Activated CD4-positive, CD25-positive, alpha-beta regulatory T cell treated with anti-CD3 and anti-CD28 coated beads, Interleukin-2, amount 50 U/mL, for 24 hours (primary cell): ENCODE data around the gene ADCY6.
A peak's percentile ranks its signal among the peaks of the same experiment; 100 is the strongest.

Experiments used
- ATAC-seq, 2 donors: fragments of 150-1000 bp; cut with Tn5 transposase; one replicate each; pipeline ENCODE4 v1.10.0; 2021; ENCODE audit warnings: mild to moderate bottlenecking in 1 of 2, moderate library complexity in 1 of 2

ADCY6 gene

DNA sequence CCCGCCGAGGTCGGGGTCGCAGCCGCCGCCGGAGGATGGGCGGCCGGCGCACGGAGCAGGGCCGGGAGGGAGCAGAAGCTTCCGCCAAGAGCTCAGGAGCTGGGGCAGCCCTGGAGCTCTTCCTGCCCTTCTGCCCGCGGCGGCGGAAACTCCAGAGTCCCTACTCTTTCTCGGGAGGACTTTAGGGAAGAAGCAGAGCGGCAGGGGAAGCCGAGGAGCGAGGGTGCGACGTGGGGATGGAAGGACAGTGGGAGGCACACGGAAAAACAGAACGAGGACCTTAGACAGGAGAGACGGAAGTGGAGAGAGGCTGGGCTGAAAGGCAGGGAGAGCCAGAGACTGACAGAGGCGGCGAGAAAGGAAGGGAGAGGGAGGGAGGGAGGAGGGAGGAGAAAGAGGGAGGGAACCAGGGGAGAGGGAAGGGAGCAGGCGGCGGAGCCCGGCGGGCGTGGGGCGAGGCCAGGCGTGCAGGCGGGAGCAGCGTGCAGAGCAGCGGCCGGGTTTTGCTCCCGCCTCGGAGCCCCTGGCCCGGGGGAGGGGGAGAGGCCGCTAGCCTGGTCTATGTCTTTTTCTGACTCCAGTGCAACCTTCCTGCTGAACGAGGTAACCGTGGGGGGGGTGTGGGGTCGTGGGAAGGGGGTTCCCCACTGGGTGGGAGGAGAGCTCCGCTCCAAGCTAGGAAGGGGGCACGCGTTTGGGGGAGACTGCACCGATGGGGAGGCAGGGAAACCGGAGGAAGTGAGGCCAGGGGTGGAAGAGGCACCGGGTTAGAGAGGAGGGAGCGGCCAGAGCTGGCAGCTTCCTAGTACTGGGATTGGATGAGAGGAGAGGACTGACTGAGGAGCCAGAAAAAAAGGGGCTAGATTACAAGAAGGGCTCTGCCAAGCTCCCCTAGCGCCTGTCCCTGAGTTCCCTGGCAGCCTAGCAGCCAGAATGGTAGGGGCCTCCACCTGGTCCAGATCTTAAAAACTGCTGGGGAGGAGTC, 26.5 kb upstream of the ADCY6 start:
- ATAC-seq: peak; percentile 35 to 43

DNA sequence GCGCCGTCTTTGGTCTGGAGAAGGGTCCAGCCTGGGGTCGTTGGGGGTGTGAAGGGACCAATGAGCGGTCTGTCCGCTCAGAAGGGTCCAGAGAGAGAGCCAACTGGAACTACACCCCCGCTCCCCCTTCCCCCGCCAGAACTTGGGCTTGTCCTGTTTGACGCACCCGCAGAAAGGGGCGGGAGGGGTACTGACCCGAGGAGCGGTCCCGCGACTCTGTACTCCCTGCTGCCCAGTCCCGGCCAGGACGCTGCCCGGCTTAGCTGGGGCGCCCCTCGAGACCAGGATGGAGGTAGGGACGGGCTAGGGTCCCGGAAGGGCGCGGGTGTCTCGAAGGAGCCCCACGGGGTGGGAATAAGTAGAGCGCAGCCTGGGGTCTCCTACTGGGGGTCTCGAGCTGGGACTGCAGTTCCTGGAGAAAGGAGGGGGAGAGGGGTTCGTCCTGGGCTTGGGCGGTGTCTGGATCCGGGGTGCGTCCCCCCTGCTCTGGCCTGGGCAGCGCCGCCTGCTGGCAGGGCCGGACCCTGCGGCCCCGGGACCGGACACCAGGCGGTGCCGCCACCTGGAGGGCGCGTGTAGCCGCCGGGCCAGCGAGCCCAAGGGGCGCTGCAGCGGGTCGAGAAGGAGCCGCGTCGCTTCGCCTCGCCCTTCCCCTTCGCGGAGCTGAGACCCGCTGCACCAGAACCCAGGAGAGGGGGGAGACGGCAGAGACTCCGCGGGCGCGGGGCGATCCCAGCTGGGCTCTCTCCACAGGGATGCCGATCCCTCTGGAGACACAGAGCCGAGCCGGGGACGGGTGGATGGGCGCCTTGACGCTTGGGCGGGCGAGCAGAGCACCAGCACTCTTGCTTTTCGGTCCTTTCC, 25.6 kb upstream of the ADCY6 start:
- peak; percentile 79 to 81 for ATAC-seq

DNA sequence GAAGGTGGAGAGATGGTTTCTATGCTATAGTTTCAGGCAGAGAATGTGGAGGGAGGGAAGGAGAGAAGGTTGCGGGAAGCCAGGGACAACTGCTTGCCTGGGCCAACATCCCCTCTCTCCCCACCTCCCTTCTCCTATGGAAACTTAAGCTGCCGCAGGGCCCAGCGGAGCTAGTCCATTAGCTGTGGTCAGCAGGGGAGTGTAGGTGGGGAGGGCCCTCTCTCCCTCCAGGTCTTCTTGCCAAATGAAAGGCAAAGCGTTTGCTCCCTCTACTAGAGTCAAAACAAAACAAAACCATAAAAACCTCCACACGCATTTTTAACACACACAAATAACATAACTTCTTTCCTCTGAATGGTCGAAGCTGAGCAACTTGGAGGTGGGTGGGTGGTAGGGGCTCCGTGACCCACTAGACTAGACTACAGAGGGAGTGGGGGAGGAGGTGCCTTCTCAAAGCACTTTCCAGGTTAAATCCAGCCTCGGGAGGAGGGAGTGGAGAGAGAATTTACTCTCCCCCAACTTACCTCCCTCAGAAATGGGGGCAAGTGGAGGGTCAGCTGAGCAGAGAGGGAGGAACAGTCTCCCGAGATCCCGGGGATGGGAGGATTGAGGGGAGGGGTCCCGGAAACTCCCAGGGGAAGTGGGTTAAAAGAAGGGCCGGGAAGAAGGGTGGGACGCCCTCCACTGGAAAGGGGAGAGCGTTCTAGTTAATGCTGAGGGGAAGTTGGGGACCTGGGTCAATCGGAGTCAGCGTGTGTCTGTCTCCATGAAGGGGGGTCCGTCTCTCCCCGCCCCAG, 24.8 kb upstream of the ADCY6 start:
- no peak for ATAC-seq

DNA sequence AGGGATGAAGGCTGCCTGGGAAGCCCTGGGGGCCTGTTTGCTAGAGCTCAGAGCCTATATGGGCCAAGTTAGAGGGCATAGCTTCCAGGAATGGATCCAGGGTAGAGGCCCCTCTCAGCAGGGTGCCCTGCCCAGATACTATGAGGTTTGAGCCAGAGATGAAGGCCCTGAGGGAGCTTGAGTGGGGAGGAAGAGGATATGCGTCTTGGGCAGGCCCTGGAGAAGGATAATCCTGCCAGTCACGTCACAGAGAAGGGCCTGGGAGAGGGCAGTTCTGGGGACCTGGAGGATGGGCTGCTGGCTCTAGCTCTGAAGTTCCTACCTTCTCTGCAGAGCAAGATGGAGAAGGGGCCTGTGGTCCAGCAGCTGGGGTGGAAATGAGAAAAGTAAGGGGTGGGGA, 23.5 kb upstream of the ADCY6 start:
- no peak for ATAC-seq

DNA sequence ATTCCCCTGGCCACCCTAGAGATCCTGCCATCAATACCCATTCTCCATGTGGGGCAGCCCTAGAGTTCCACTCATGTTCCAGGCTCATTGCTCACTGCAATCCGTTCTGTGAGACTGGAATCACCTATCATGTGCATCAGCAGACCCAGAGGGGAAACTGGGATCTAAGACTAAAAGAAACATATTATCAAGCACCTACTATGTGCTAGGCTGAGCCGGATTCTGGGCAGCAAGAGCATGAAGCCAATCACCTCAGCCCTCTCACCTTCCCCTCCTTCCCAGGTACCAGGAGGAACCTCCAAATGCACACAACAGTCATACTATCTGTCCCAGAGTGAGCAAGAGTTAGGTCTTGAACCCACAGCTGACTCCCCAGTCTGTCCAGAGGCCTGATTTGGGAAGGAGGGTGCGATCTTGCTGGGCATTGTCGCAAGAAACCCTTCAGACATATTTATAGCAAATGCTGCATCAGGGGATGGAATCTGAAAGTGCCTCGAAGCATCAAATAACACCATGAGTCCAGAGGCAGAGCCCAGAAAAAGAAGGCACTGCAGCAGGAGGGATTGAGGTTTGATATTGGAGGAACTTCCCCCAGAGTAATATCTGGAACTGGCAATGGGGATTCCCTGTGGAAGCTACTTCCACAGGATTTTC, 22.7 kb upstream of the ADCY6 start:
- ATAC-seq: no peak

DNA sequence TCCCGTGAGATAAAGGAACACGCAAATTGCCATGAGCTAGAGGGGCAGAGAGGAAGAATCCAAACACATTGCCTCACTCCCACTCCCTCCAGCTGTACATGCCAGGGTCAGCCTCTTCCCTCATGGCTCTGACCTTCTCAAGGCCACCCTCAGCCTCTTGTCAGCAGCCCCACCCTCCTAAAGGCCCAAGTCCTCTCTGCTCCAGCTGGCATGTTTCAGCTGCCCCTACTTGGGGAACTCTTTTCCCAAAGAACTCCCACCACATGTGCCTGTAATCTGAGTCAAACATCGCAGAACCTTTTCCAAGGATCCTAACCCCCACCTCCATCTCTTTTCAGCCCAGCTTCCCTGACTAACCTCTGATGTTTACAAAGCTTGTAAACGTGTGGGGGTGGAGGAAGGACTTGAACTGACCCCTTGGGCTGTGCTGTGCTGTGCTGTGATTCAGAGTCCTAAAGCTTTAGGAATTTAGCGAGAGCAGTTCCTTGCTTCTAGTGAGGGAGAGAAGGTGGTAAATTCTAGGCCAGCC, 22.1 kb upstream of the ADCY6 start:
- ATAC-seq: no peak

DNA sequence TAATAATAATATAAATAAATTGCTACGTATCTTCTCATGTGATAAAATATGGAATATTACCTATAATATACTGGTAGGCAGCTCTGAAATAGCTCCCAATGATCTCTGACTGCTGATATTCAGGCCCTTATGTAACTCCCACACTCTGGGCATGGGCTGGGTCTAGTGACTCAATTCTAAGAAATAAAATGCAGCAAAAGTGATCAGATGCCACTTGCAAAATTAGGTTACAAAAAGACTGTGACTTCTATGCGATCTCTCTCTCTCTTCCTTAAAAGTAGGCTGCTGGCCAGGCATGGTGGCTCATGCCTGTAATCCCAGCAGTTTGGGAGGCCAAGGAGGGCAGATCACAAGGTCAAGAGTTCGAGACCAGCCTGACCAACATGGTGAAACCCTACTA, 19.1 kb upstream of the ADCY6 start:
- no peak for ATAC-seq

DNA sequence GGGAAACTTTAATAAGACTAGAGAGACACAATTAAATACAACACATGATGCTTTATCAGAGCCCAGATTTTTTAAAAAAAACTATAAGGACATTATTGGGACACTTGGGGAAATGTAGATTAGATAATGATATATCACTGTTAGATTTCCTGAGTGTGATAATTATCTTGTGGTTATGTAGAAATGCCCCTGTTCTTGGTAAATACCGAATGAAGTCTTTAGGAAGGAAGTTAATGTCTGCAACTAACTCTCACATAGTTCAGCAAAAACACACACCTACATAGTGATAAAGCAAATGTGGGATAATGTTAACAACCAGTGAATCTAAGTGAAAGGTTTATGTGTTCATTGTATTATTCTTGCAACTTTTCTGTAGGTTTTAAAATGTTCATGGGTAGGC, 14.8 kb upstream of the ADCY6 start:
- no peak for ATAC-seq

DNA sequence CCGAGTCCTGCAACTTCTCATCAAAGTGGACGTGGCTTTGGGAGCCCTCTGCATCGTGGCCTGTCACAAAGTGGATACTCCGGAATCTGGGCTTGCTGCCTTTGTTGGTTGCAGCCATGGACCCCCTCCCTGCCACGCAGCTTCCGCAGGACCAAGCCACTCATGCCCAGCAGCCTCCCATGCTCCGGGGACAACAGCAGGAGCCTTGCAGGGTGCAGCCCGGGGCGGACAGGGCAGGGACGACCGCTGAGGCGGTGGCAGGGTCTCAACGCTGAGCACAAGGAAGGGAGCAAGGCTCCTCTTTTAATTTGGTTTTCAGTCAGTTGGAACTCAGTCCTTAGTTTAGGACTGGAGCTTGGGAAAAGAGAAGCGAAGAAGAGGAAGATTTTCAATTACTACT, 12.1 kb upstream of the ADCY6 start:
- no peak for ATAC-seq

DNA sequence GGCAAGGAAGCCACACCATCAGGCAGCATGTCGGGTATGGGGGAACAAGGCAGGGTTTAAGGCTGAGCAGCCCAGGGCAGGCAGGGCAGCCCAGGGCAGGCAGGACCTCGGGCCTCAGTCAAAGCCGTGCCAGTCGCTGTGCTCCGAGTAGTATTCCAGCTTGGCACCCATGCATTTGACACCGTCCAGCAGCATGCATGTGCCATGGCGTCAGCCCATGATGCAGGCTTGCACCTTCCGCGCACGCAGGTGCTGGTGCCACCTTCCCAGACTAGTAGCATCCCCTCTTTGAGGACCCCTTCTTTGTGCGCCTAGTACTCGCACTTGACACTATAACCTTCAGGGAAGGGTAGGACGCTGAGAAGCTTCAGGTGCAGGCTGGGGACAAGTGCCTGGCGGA, 11.6 kb upstream of the ADCY6 start:
- ATAC-seq: no peak

DNA sequence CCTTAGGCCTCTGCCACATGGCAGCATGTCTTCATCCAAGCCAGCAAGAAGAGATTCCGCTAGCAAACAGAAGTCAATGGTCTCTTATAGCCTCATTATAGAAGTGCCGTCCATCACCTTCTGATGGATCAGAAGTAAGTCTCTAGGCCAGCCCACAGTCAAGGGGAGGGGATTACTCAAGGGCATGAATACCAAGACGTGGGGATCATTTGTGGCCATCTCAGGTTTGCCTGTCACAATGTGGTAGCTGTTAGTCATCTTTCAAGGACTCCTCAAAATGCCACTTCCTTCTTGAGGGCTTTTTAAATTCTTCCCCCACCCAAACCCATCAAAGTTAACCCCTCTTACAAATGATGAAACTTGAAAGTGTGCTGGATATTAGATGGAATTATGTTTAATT, 8.1 kb upstream of the ADCY6 start:
- peak; percentile 55 to 65 for ATAC-seq

DNA sequence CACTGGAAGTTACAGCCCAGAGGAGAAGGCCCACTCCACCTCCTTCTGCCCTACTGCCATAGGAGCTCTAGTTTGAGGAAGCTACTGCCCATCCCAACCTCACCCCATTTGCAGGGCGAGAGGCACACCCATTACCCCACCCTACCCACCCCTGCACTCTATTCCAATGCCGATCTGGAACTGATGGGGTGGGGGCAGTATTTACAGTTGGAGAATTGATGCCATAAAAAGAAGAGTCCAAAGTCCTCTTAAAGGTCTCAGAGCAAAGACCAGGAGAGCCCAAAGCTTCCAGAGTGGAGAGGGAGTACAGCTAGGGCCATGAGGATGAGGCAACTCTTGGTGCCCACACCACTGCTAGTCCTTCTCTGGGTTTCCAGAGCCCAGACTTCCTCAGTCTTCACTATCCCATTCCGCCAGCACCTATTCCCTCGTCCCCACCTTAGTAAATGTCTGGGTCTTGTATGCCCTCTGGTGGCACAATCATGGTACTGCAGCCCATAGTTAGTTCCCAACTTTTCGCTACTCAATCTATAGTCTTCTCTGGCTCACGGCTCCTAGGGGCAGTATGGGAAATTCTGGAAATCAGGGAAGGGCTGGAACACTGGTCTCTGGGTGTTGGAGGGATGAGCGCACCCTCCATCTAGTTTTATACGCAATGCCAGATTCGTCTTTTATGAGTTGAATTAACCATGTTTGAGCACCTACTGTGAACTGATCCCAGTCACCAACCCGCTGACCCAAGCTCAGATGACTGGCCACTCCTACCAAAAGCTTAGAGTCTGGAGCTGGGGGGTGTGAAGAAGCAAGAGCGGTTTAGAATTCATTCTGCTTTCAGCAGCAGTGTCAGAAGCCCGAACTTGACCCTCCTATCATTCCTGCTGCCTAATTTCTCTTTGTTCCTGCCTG, 6.9 kb upstream of the ADCY6 start:
- peak; percentile 48 to 62 for ATAC-seq

DNA sequence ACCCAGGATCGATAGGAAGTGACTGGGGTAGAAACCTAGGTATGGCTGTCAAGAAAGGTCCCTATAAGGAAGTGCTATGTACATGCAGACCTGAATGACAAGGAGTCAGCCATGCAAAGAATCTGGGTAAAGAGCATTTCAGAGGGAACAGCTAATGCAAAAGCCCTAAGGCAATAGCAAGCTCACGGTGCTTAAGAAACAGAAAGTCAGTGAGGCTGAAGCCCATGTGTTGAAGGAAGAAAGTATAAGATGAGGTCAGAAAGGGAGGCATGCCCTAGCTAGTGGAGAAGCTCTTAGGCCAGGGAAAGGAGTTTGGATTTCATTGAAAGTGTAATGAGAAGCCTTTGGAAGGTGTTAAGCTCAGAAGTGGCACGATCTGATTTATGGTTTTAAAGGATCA, 6.0 kb upstream of the ADCY6 start:
- ATAC-seq: no peak

DNA sequence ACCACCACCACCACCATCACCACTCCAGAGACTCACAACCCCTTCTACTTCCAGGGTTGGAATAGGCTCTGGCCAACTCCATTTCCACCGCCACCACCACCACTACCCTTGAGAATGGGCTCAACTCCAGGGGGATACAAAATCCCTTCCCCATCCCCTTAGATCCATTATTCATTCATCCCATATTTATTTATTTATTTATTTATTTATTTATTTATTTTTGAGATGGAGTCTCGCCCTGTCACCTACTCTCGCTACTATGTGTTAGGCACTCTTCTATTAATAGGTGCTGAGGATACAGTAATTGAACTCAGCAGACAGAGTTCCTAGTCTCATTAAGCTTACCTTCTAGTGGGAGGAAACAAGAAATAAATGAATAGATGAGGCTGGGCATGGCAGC, 4.8 kb upstream of the ADCY6 start:
- no peak for ATAC-seq

DNA sequence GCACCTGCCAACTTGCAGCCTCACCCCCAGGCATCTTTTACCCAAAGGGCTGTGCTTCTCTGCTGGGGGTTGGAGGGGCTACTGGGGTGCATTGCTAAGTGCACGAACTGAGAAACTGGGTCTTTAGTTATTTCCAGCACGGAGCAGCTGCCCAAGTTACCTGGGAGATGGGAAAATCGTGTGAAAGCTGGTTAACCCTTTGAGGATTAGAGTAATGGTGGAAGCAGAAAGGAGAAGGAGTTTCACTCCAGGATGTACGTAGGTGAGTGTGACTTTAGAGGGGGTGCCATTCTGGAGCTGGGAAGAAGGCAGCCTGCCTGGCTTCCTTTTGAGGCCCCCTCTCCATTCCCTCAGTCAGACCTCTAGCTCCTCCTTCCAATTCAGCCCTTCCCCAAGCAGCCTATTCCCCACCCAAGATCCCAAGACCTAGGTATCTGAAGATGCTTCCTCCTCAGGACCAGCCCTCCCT, 1.0 kb upstream of the ADCY6 start:
- ATAC-seq: no peak

DNA sequence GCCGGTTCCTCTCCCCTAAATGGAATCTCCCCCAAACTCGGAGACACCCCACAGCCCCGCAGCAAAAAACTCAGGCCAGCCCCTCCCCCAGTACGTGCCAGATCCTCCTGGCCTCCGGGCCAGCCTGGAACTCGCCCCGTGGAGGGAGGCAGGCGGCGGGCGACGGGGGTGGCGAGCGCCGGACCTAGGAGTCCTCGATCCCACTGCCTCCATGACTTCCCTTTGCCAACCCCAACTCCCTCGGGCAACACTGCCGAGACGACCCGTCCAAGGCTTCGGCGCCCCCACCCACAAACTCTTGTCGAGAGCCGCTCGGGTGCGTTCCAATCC, 400 bp downstream of the ADCY6 start:
- no peak for ATAC-seq

DNA sequence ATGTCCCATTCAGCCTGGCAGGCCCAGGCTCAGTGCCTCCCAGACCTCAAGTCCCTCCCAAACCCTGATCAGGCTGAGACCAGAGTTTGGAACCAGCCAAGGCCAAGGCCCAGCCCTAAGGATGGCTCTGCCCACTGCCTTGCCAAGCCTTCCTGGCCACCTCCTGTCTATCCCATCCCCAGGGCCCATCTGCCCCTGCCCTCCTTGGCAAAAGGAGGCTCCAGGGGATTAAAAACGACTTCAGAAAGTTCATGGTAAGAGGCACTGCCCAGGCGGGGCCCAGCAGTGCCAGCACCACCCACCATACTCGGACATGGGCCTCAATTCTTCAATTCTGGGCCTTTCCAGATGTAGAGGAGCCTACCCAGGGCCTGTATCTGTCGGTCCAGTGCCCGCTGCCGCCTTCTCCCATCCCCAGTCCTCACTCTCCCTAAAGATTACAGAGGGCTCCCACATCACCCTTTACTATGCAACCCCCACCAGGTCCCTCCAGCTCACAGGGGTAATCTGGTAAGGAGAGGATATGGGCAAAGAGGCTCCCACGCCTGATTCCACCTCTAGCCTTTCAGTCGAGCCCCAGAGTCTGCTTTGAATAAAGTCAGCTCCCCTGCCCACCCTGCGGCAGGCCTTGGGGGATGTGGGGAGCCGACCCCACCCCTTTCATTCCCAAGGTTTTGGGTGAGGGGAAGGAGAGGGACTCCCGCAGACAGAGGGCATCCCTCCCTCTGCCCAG, 932 bp downstream of the ADCY6 start:
- no peak for ATAC-seq

DNA sequence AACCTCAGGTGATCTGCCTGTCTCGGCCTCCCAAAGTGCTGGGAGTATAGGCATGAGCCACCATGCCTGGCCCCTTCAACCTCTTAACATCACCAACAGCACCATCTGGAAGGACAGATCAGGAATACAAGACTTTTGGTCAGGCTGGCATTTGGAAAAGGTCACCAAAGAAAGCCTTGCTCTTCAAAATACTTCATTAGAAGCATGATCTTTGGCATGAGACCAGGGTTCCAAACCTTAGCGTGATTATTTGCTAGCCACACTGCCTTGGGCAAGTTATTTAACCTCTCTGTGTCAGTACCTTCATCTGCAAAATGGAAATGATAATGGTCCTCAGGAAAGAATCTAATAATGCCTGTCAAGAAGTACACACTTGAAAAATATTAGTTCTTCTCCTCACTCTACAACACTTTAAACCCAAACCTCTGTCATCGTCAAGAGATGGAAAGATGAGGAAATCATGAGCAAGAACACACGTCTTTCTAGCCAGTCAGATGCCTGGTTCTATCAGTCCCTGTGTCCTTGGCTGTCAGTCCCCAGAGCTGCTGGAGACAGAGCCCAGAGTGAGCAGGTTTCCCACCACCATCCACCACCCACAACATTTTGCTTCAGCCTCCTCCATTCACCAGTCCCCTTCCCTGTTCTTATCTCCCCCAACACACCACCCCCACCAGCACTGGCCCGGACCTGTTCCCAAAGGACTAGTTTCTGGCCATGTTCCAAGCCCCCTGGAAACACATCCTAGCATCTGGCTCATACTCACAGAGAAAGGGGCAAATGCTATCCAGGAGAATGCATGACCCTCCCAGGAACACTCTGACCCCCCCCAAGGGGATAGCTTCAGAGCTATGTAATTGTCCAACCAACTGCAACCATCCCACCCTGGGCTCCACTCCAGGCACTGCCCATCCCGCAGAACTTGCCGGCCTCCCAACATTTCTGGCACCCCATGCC, 2.0 kb downstream of the ADCY6 start:
- no peak for ATAC-seq

DNA sequence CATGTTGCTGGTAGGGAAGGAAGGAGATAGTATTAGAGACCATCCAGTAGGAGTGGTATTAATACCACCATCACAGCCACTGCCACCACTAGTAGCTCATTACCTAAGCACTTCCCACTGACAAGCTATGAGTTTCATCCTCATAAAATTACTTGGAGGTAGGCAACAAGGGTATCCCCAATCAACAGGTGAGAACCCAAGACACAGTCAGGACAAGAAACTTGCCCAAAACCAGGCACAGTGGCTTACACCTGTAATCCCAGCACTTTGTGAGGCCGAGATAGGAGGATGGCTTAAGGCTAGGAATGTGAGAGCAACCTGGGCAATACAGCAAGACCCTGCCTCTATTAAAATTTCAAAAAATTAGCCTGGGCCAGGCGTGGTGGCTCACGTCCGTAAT, 5.5 kb downstream of the ADCY6 start:
- ATAC-seq: no peak
